Measurements from ENCODE around the gene UBE2QL1. TPM values are rescaled to one million over a fixed set of nuclear protein-coding genes. Genes with fewer than 3 reads are reported as not detected.

UBE2QL1 gene
- total RNA-seq, 2 donors from 2014 or later, result 0.33 to 0.78 TPM

- TF ChIP-seq POLR2A (IDR thresholded peaks at IDR 0.05), result no peak
- no peak for TF ChIP-seq CTCF (IDR thresholded peaks at IDR 0.05)
- no peak for DNase-seq
- ATAC-seq, result no peak
- Histone ChIP-seq H3K36me3 (replicated peaks in 1 of 2; ENCODE audit: insufficient read depth in 1 of 2, low read depth in 2 of 2) (no peaks in the 10 kb centered on the region), H3K27ac (no peak overlapping the region), H3K4me1 (no peaks in the 10 kb centered on the region), H3K9me3 (no peaks in the 10 kb centered on the region), H3K27me3 (no peaks in the 10 kb centered on the region), H3K4me3 (no peak overlapping the region)
- intact Hi-C loops (cut with DNase I), result no loop called here
- WGBS, 2 donors, result 64 to 65% methylated on average over 6 of the region's 6 CpGs
Observed at GRCh38 chr5:6543346-6543730, 94.7 kb downstream of the UBE2QL1 start.

GRCh38 chr5:6543830-6544560 is 95.3 kb downstream of the UBE2QL1 start:
- WGBS, 2 donors, result 71 to 76% methylated on average over 12 of the region's 12 CpGs
- intact Hi-C loops (cut with DNase I), result no loop called here
- no peak for ATAC-seq
- H3K36me3 ChIP-seq (replicated peaks in 1 of 2; ENCODE audit: insufficient read depth in 1 of 2, low read depth in 2 of 2), result no peaks in the 10 kb centered on the region
- H3K4me3 ChIP-seq, result no peak overlapping the region
- no peaks in the 10 kb centered on the region for H3K4me1 ChIP-seq
- no peaks in the 10 kb centered on the region for H3K27me3 ChIP-seq
- no peak overlapping the region for H3K27ac ChIP-seq
- TF ChIP-seq CTCF (IDR thresholded peaks at IDR 0.05), result no peak
- TF ChIP-seq POLR2A (IDR thresholded peaks at IDR 0.05), result no peak
- no peaks in the 10 kb centered on the region for H3K9me3 ChIP-seq
- DNase-seq, result no peak

Other genes with a start within 250 kb of the UBE2QL1 start
- gene MED10, start 70.3 kb upstream of the UBE2QL1 start, total RNA-seq, result 10 to 100 TPM in 1 of 2 donors, 1 to 10 TPM in 1; 9.6 to 15.5 TPM
- gene NSUN2, start 184.2 kb downstream of the UBE2QL1 start, total RNA-seq, result 10 to 100 TPM; 35.0 to 45.8 TPM
- gene SRD5A1, start 184.6 kb downstream of the UBE2QL1 start, total RNA-seq, result 1 to 10 TPM; 1.6 to 4.2 TPM

All from body of pancreas (tissue), 4 donors.